HPDE6-E6E7 (cell line): ENCODE data around the gene MDGA2.
A peak's percentile ranks its signal among the peaks of the same experiment; 100 is the strongest.
"Not testable (repeated sequence)": the region's sequence is repeated elsewhere in the genome, so short reads cannot be mapped to it uniquely, and the experiment has no call there.

Experiments
- DNase-seq: peaks from one replicate; pipeline ENCODE4 v3.0.0; 2011; ENCODE audit warnings: missing footprints; ENCODE audit errors: extremely low spot score

The MDGA2 gene

GRCh38 chr14:47624126-47624525 lies 51.3 kb downstream of the MDGA2 start:
- not testable (repeated sequence) for DNase-seq

- DNase-seq: peak; percentile 19
Measured at GRCh38 chr14:47619392-47619791, 56.0 kb downstream of the MDGA2 start.

- DNase-seq: no peak
Measured at GRCh38 chr14:47606566-47606965, 68.8 kb downstream of the MDGA2 start.

GRCh38 chr14:47596860-47597259 lies 78.5 kb downstream of the MDGA2 start:
- no peak for DNase-seq

- no peak for DNase-seq
Measured at GRCh38 chr14:47596232-47596631, 79.2 kb downstream of the MDGA2 start.

- DNase-seq: no peak
Measured at GRCh38 chr14:47595552-47595951, 79.9 kb downstream of the MDGA2 start.

GRCh38 chr14:47590767-47591495 lies 84.5 kb downstream of the MDGA2 start:
- no peak for DNase-seq

- no peak for DNase-seq
Measured at GRCh38 chr14:47585447-47585846, 90.0 kb downstream of the MDGA2 start.

GRCh38 chr14:47567273-47567672 lies 108.1 kb downstream of the MDGA2 start:
- peak; percentile 17 for DNase-seq

- DNase-seq: no peak
Measured at GRCh38 chr14:47557894-47558293, 117.5 kb downstream of the MDGA2 start.

GRCh38 chr14:47555333-47555732 lies 120.1 kb downstream of the MDGA2 start:
- DNase-seq: no peak

GRCh38 chr14:47549886-47550285 lies 125.5 kb downstream of the MDGA2 start:
- no peak for DNase-seq

GRCh38 chr14:47543459-47543858 lies 131.9 kb downstream of the MDGA2 start:
- no peak for DNase-seq

GRCh38 chr14:47541662-47542061 lies 133.7 kb downstream of the MDGA2 start:
- DNase-seq: no peak

GRCh38 chr14:47539031-47539461 lies 136.4 kb downstream of the MDGA2 start:
- peak; percentile 9 for DNase-seq

- DNase-seq: no peak
Measured at GRCh38 chr14:47536341-47536740, 139.1 kb downstream of the MDGA2 start.

GRCh38 chr14:47526591-47527244 lies 148.7 kb downstream of the MDGA2 start:
- DNase-seq: no peak

- DNase-seq: no peak
Measured at GRCh38 chr14:47524524-47524923, 150.9 kb downstream of the MDGA2 start.

GRCh38 chr14:47520382-47520781 lies 155.0 kb downstream of the MDGA2 start:
- DNase-seq: no peak

- no peak for DNase-seq
Measured at GRCh38 chr14:47511829-47512228, 163.6 kb downstream of the MDGA2 start.

- DNase-seq: no peak
Measured at GRCh38 chr14:47509957-47510356, 165.4 kb downstream of the MDGA2 start.

GRCh38 chr14:47507861-47508260 lies 167.5 kb downstream of the MDGA2 start:
- DNase-seq: no peak

- DNase-seq: no peak
Measured at GRCh38 chr14:47500369-47500768, 175.0 kb downstream of the MDGA2 start.
